ENCODE measurements around the gene PLCH2.

The PLCH2 gene

GRCh38 chr1:2462819-2463218 is 13.3 kb upstream of the PLCH2 start:
- no peak for DNase-seq (ENCODE audit: low read depth in 2 of 2)

GRCh38 chr1:2463396-2463795 is 12.7 kb upstream of the PLCH2 start:
- no peak for DNase-seq (ENCODE audit: low read depth in 2 of 2)

- DNase-seq (ENCODE audit: low read depth in 2 of 2): no peak
These were observed 10.5 kb upstream of the PLCH2 start for GRCh38 chr1:2465371-2466269.

- DNase-seq (ENCODE audit: low read depth in 2 of 2): no peak
These were observed 9.8 kb upstream of the PLCH2 start for GRCh38 chr1:2466270-2466665.

GRCh38 chr1:2466958-2467554 is 9.0 kb upstream of the PLCH2 start:
- DNase-seq (ENCODE audit: low read depth in 2 of 2): no peak

GRCh38 chr1:2468041-2468472 is 8.0 kb upstream of the PLCH2 start:
- no peak for DNase-seq (ENCODE audit: low read depth in 2 of 2)

GRCh38 chr1:2468540-2468939 is 7.5 kb upstream of the PLCH2 start:
- DNase-seq (ENCODE audit: low read depth in 2 of 2): no peak

- DNase-seq (ENCODE audit: low read depth in 2 of 2): no peak
These were observed 6.8 kb upstream of the PLCH2 start for GRCh38 chr1:2469103-2469940.

- DNase-seq (ENCODE audit: low read depth in 2 of 2): no peak
These were observed 5.6 kb upstream of the PLCH2 start for GRCh38 chr1:2470290-2471158.

- no peak for DNase-seq (ENCODE audit: low read depth in 2 of 2)
These were observed 5.0 kb upstream of the PLCH2 start for GRCh38 chr1:2471159-2471471.

GRCh38 chr1:2471587-2472001 is 4.5 kb upstream of the PLCH2 start:
- DNase-seq (ENCODE audit: low read depth in 2 of 2): no peak

GRCh38 chr1:2472109-2472508 is 4.0 kb upstream of the PLCH2 start:
- no peak for DNase-seq (ENCODE audit: low read depth in 2 of 2)

- no peak for DNase-seq (ENCODE audit: low read depth in 2 of 2)
These were observed 3.4 kb upstream of the PLCH2 start for GRCh38 chr1:2472561-2473177.

- no peak for DNase-seq (ENCODE audit: low read depth in 2 of 2)
These were observed 2.9 kb upstream of the PLCH2 start for GRCh38 chr1:2473198-2473597.

- no peak for DNase-seq (ENCODE audit: low read depth in 2 of 2)
These were observed 1.8 kb upstream of the PLCH2 start for GRCh38 chr1:2474104-2474844.

GRCh38 chr1:2474933-2475371 is 1.1 kb upstream of the PLCH2 start:
- no peak for DNase-seq (ENCODE audit: low read depth in 2 of 2)

GRCh38 chr1:2475571-2475970 is 518 bp upstream of the PLCH2 start:
- DNase-seq (ENCODE audit: low read depth in 2 of 2): no peak

- DNase-seq (ENCODE audit: low read depth in 2 of 2): no peak
These were observed 1.2 kb downstream of the PLCH2 start for GRCh38 chr1:2477309-2477708.

GRCh38 chr1:2477791-2478499 is 1.9 kb downstream of the PLCH2 start:
- no peak for DNase-seq (ENCODE audit: low read depth in 2 of 2)

GRCh38 chr1:2479186-2479585 is 3.1 kb downstream of the PLCH2 start:
- DNase-seq (ENCODE audit: low read depth in 2 of 2): no peak

Measured in stimulated activated CD8-positive, alpha-beta memory T cell treated with anti-CD3 and anti-CD28 coated beads, Interleukin-7, amount 100 ng/mL, for 4 hours (primary cell).